H1 (cell line): ENCODE measurements around the gene COX19. TPM values are rescaled to one million over a fixed set of nuclear protein-coding genes. Genes with fewer than 3 reads are reported as not detected.

ENCODE experiments used
- CTCF ChIA-PET: fragments of 300-600 bp; sonication (Branson Sonifier 250); formaldehyde crosslinking; loops from one replicate; lab custom pipeline; 2021; ENCODE audit not compliant: partially characterized antibody; lab: Charles Lee
- POLR2A ChIA-PET: fragments of 300-600 bp; sonication (Branson Sonifier 250); formaldehyde crosslinking; loops from one replicate; lab custom pipeline; 2021; ENCODE audit warnings: inconsistent platforms; ENCODE audit not compliant: partially characterized antibody; lab: Charles Lee
- DNase-seq, 2 experiments: peaks; one replicate each; pipeline versions ENCODE4 v3.0.0 to v3.0.0-alpha.2; 2010 to 2022; ENCODE audit warnings: low spot score in 2 of 2, low read depth in 1 of 2, mixed read lengths in 1 of 2
- FAIRE-seq: peaks from 2 replicates; lab custom pipeline; 2011; peaks lifted over from hg19 to GRCh38; lab: Jason Lieb, UNC
- H2AFZ ChIP-seq: 2 replicates; pipeline ENCODE4 v1.8.1; 2012; ENCODE audit warnings: low read length, inconsistent platforms
- H2AK5ac ChIP-seq: 2 replicates; pipeline ENCODE4 v1.6.1; 2013; ENCODE audit warnings: low read depth, low read length
- H2BK120ac ChIP-seq: replicated peaks from 2 replicates; pipeline ENCODE3; 2013; ENCODE audit warnings: low read depth, low read length, inconsistent platforms
- H2BK12ac ChIP-seq: 2 replicates; pipeline ENCODE4 v1.6.1; 2013; ENCODE audit warnings: low read depth, low read length
- H2BK15ac ChIP-seq: 2 replicates; pipeline ENCODE4 v1.6.1; 2013; ENCODE audit warnings: low read length
- H2BK20ac ChIP-seq: 2 replicates; pipeline ENCODE4 v1.6.1; 2013; ENCODE audit warnings: low read length
- H2BK5ac ChIP-seq: 2 replicates; pipeline ENCODE4 v1.6.1; 2013; ENCODE audit warnings: low read depth, low read length
- H3K14ac ChIP-seq: 2 replicates; pipeline ENCODE4 v1.6.1; 2013; ENCODE audit warnings: inconsistent platforms; ENCODE audit not compliant: insufficient read length
- H3K18ac ChIP-seq: 2 replicates; pipeline ENCODE4 v1.6.1; 2013; ENCODE audit warnings: low read length; ENCODE audit errors: extremely low read depth
- H3K23ac ChIP-seq: 2 replicates; pipeline ENCODE4 v1.6.1; 2013; ENCODE audit warnings: inconsistent platforms; ENCODE audit not compliant: insufficient read length
- H3K23me2 ChIP-seq: 2 replicates; pipeline ENCODE4 v1.6.1; 2013; ENCODE audit warnings: low read depth, low read length
- H3K27ac ChIP-seq: 2 replicates; pipeline ENCODE4 v1.6.1; 2011; ENCODE audit warnings: low read depth, low read length, inconsistent platforms
- H3K27me3 ChIP-seq, 4 experiments: replicated peaks in 1 of 4; 1 replicate in 1 of 4; 2 replicates in 3 of 4; pipeline versions ENCODE4 v1.6.1 to v1.8.1; 2011 to 2013; ENCODE audit warnings: low read length in 3 of 4, mild to moderate bottlenecking in 3 of 4, inconsistent platforms in 2 of 4, mixed read lengths in 2 of 4, moderate library complexity in 1 of 4; ENCODE audit not compliant: control insufficient read depth in 3 of 4, insufficient read depth in 3 of 4; ENCODE audit errors: extremely low read depth in 1 of 4
- H3K36me3 ChIP-seq, 4 experiments: 2 replicates each; pipeline versions ENCODE4 v1.6.1 to v1.8.1; 2011 to 2013; ENCODE audit warnings: mild to moderate bottlenecking in 4 of 4, low read length in 3 of 4, moderate library complexity in 2 of 4, control low read depth in 1 of 4, inconsistent platforms in 1 of 4; ENCODE audit not compliant: insufficient read depth in 4 of 4, control insufficient read depth in 2 of 4
- H3K4ac ChIP-seq: replicated peaks from 2 replicates; pipeline ENCODE3; 2013; ENCODE audit warnings: low read length, low read depth, mixed read lengths, inconsistent platforms; ENCODE audit not compliant: insufficient read length
- H3K4me1 ChIP-seq, 4 experiments: replicated peaks in 1 of 4; 1 replicate in 1 of 4; 2 replicates in 3 of 4; pipeline versions ENCODE4 v1.6.1 to v1.8.1; 2011 to 2013; ENCODE audit warnings: low read length in 3 of 4, inconsistent platforms in 2 of 4, mixed read lengths in 1 of 4; ENCODE audit not compliant: insufficient read depth in 4 of 4, control insufficient read depth in 3 of 4
- H3K4me2 ChIP-seq, 2 experiments: 2 replicates each; pipeline versions ENCODE4 v1.6.1 to v1.8.1; 2011 to 2013; ENCODE audit warnings: low read depth in 2 of 2, low read length in 2 of 2, control low read depth in 1 of 2, inconsistent platforms in 1 of 2, mild to moderate bottlenecking in 1 of 2; ENCODE audit not compliant: insufficient read depth in 1 of 2
- H3K4me3 ChIP-seq, 4 experiments: fragments of 200-600, 300-600 bp in 1 of 4; sonication (generic), shearing (Covaris generic), sonication (Bioruptor Twin) in 1 of 4; 2 replicates each; pipeline versions ENCODE4 v1.5.1 to v1.8.1; 2011 to 2016; ENCODE audit warnings: low read length in 4 of 4, low read depth in 3 of 4, control low read depth in 2 of 4, inconsistent platforms in 2 of 4, mild to moderate bottlenecking in 2 of 4, mixed read lengths in 1 of 4, moderate library complexity in 1 of 4; ENCODE audit not compliant: insufficient read depth in 2 of 4; ENCODE audit errors: extremely low read depth in 1 of 4
- H3K56ac ChIP-seq: replicated peaks from 2 replicates; pipeline ENCODE3; 2013; ENCODE audit warnings: low read depth, mild to moderate bottlenecking, mixed read lengths, low read length, inconsistent platforms; ENCODE audit not compliant: insufficient read length
- H3K79me1 ChIP-seq: 2 replicates; pipeline ENCODE4 v1.6.1; 2013; ENCODE audit warnings: low read depth, low read length, control low read depth
- H3K79me2 ChIP-seq, 2 experiments: 2 replicates each; pipeline versions ENCODE4 v1.6.1 to v1.8.1; 2012 to 2013; ENCODE audit warnings: low read length in 2 of 2, mild to moderate bottlenecking in 2 of 2, inconsistent platforms in 1 of 2; ENCODE audit not compliant: insufficient read depth in 2 of 2, control insufficient read depth in 1 of 2
- H3K9ac ChIP-seq, 4 experiments: replicated peaks in 1 of 4; 1 replicate in 1 of 4; 2 replicates in 3 of 4; pipeline versions ENCODE4 v1.6.1 to v1.8.1; 2011 to 2013; ENCODE audit warnings: low read depth in 3 of 4, low read length in 3 of 4, control low read depth in 2 of 4, mild to moderate bottlenecking in 2 of 4, moderate library complexity in 2 of 4, inconsistent platforms in 1 of 4; ENCODE audit errors: extremely low read depth in 1 of 4
- H3K9me3 ChIP-seq, 2 experiments: 2 replicates each; pipeline versions ENCODE4 v1.6.1 to v1.8.1; 2012 to 2013; ENCODE audit warnings: mild to moderate bottlenecking in 2 of 2, moderate library complexity in 2 of 2, control low read depth in 1 of 2, inconsistent platforms in 1 of 2, low read depth in 1 of 2, low read length in 1 of 2, mixed read lengths in 1 of 2; ENCODE audit not compliant: insufficient read depth in 2 of 2
- H4K20me1 ChIP-seq, 2 experiments: replicated peaks in 1 of 2; 2 replicates each; pipeline versions ENCODE3 to v1.8.1; 2011 to 2013; ENCODE audit warnings: inconsistent platforms in 2 of 2, low read length in 2 of 2, mild to moderate bottlenecking in 1 of 2; ENCODE audit not compliant: insufficient read depth in 2 of 2, control insufficient read depth in 1 of 2
- H4K5ac ChIP-seq: 2 replicates; pipeline ENCODE4 v1.6.1; 2013; ENCODE audit warnings: low read length, low read depth, mixed read lengths, inconsistent platforms; ENCODE audit not compliant: insufficient read length
- H4K8ac ChIP-seq: 2 replicates; pipeline ENCODE4 v1.8.0; 2013; ENCODE audit warnings: mild to moderate bottlenecking, moderate library complexity, low read length, inconsistent platforms; ENCODE audit not compliant: insufficient read depth; ENCODE audit errors: extremely low read depth
- H4K91ac ChIP-seq: replicated peaks from 2 replicates; pipeline ENCODE3; 2013; ENCODE audit warnings: low read length, mixed read lengths, inconsistent platforms; ENCODE audit not compliant: insufficient read length
- HDAC2 ChIP-seq, 2 experiments: fragments of 300-600 bp in 1 of 2; sonication (generic) in 1 of 2; IDR thresholded peaks; 2 replicates each; pipeline ENCODE4 v1.6.1; 2011 to 2012; ENCODE audit warnings: low read depth in 2 of 2, low read length in 2 of 2, mild to moderate bottlenecking in 2 of 2, moderate library complexity in 2 of 2, borderline replicate concordance in 1 of 2, inconsistent platforms in 1 of 2
- SIN3A ChIP-seq, 2 experiments: IDR thresholded peaks in 1 of 2; conservative IDR thresholded peaks in 1 of 2; 2 replicates each; pipeline ENCODE4 v1.6.1; 2011 to 2012; ENCODE audit warnings: low read length in 2 of 2, improper control_type of control experiment in 1 of 2, low read depth in 1 of 2, mild to moderate bottlenecking in 1 of 2
- WGBS, 2 experiments: shearing (Covaris generic) in 1 of 2; methylation state at CpG; one replicate each; pipeline versions ENCODE4 v1.1.6 to v1.1.7; 2013 to 2015; ENCODE audit warnings: low lambda C conversion rate in 2 of 2, mixed read lengths in 2 of 2, inconsistent platforms in 1 of 2, low coverage in 1 of 2, missing lambda C conversion rate in 1 of 2; ENCODE audit not compliant: insufficient replicate concordance in 2 of 2, insufficient coverage in 1 of 2, insufficient read length in 1 of 2; ENCODE audit errors: extremely low coverage in 1 of 2, missing lambda C conversion rate in 1 of 2; 5-methylcytosine and 5-hydroxymethylcytosine counted together
- polyA plus RNA-seq, 7 experiments: library from polyadenylated mRNA; depleted of rRNA in 3 of 7; stranded (reverse) in 5 of 7; unstranded in 2 of 7; fragments of >200 nt in 5 of 7; fragments of 200-250 nt in 2 of 7; gene quantifications; 1 replicate in 5 of 7; 2 replicates in 1 of 7; 4 replicates in 1 of 7; pipeline versions ENCODE4 v1.2.1 to v1.2.3, GENCODE V29; 2011 to 2013; ENCODE audit warnings: missing spikeins in 2 of 7, mixed read lengths in 2 of 7
- total RNA-seq: library from RNA; stranded (reverse); fragmentation: NEBNext Ultra II Directional; extraction: Animal tissue kit (Norgen Biotek cat#: 25700); gene quantifications from 2 replicates; pipeline ENCODE4 v1.2.1, GENCODE V29; 2021

Gene COX19
- total and polyA plus RNA-seq, 2 of the 8 experiments (the other 6 are each of a cell fraction or from before 2014, with no cell fraction given) = 3.9 to 7.9 TPM

GRCh38 chr7:979151-979550 is 3.8 kb upstream of the COX19 start:
- no peak overlapping the region for H2BK15ac ChIP-seq
- H3K4me3 ChIP-seq = no peak overlapping the region
- H3K23me2 ChIP-seq = peaks cover 3% of the 10 kb centered on the region; the same call in 1 of the 2 replicates
- H4K8ac ChIP-seq = no peak overlapping the region
- H3K56ac ChIP-seq = no peak overlapping the region
- no peak overlapping the region for H3K4ac ChIP-seq
- peaks cover 3% of the 10 kb centered on the region for H3K79me1 ChIP-seq
- 0 out of 2 replicates have a peak overlapping the region, but pooled peaks have one; percentile 48 for H2BK20ac ChIP-seq
- ChIA-PET CTCF (interaction anchor here (0.8 to 3.9 kb wide), 10 partner anchors 12 to 108 kb away, joined by 3 to 32 read pairs (median 4); partner anchors contain the start of genes GPER1 and GPR146), POLR2A (interaction anchor here (3.2 kb wide), 1 partner anchor 12 kb away, joined by 10 read pairs; no protein-coding TSS in a partner anchor)
- no peak overlapping the region for H3K27ac ChIP-seq
- H3K9ac ChIP-seq = no peak overlapping the region
- H3K23ac ChIP-seq = no peak overlapping the region
- H3K36me3 ChIP-seq = no peaks in the 10 kb centered on the region
- H2BK5ac ChIP-seq = no peak overlapping the region
- no peak overlapping the region for H3K14ac ChIP-seq
- H2BK120ac ChIP-seq = no peak overlapping the region
- H3K4me1 ChIP-seq = peaks cover 0 to 6% (median 3%) of the 10 kb centered on the region in 4 experiments; a peak in 5 of 7 replicates
- no peak overlapping the region for H2AFZ ChIP-seq
- 86% methylated on average over 16 of the region's 16 CpGs; no CpG with 5 or more reads in 1 of the 2 experiments for WGBS, 2 experiments
- H4K5ac ChIP-seq = no peak overlapping the region
- H3K4me2 ChIP-seq = no peak overlapping the region
- peaks cover 0 to 5% of the 10 kb centered on the region in 2 experiments for H4K20me1 ChIP-seq
- H2AK5ac ChIP-seq = no peak overlapping the region
- TF ChIP-seq SIN3A (conservative IDR thresholded peaks at IDR 0.05 in 1 of 2, IDR thresholded peaks at IDR 0.05 in 1 of 2; ENCODE audit: low read depth in 1 of 2, low read length in 2 of 2) (no peak), HDAC2 (IDR thresholded peaks at IDR 0.05; ENCODE audit: borderline replicate concordance in 1 of 2, low read depth in 2 of 2, low read length in 2 of 2) (no peak)
- no peak for DNase-seq
- peaks cover 0 to 9% of the 10 kb centered on the region in 2 experiments; a peak in 3 of 4 replicates for H3K79me2 ChIP-seq
- no peaks in the 10 kb centered on the region for H3K9me3 ChIP-seq
- no peaks in the 10 kb centered on the region for H3K27me3 ChIP-seq
- no peak overlapping the region for H3K18ac ChIP-seq
- no peak overlapping the region for H2BK12ac ChIP-seq
- FAIRE-seq = no peak
- no peak overlapping the region for H4K91ac ChIP-seq
